ENCODE measurements around the gene HTR1B.

- no peak for TF ChIP-seq YY1 (IDR thresholded peaks at IDR 0.05; ENCODE audit: insufficient read depth, insufficient read length)
- no peak for TF ChIP-seq ZNF274 (IDR thresholded peaks at IDR 0.05; ENCODE audit: low read depth, low read length)
- TF ChIP-seq SUZ12 (IDR thresholded peaks at IDR 0.05; ENCODE audit: extremely low read depth, insufficient read depth, insufficient read length) = no peak
These were observed 29.4 kb downstream of the HTR1B start for GRCh38 chr6:77433888-77434287.
